Smooth muscle cell of the brain vasculature (primary cell): ENCODE measurements around the gene UBA7.
A peak's percentile ranks its signal among the peaks of the same experiment; 100 is the strongest.
"Not testable (repeated sequence)": the region's sequence is repeated elsewhere in the genome, so short reads cannot be mapped to it uniquely, and the experiment has no call there.

ENCODE experiments used
- DNase-seq: peaks from one replicate; pipeline ENCODE4 v3.0.0-alpha.2; 2012; ENCODE audit warnings: low read depth, low spot score

UBA7 gene

GRCh38 chr3:49813497-49814174 lies at the start of gene UBA7:
TSS of gene UBA7 (minus strand) at chr3:49813953. CDS start at chr3:49813787, 166 bp downstream.
- DNase-seq, result no peak

GRCh38 chr3:49859576-49860305 lies 46.0 kb upstream of the UBA7 start:
- no peak for DNase-seq

DNA sequence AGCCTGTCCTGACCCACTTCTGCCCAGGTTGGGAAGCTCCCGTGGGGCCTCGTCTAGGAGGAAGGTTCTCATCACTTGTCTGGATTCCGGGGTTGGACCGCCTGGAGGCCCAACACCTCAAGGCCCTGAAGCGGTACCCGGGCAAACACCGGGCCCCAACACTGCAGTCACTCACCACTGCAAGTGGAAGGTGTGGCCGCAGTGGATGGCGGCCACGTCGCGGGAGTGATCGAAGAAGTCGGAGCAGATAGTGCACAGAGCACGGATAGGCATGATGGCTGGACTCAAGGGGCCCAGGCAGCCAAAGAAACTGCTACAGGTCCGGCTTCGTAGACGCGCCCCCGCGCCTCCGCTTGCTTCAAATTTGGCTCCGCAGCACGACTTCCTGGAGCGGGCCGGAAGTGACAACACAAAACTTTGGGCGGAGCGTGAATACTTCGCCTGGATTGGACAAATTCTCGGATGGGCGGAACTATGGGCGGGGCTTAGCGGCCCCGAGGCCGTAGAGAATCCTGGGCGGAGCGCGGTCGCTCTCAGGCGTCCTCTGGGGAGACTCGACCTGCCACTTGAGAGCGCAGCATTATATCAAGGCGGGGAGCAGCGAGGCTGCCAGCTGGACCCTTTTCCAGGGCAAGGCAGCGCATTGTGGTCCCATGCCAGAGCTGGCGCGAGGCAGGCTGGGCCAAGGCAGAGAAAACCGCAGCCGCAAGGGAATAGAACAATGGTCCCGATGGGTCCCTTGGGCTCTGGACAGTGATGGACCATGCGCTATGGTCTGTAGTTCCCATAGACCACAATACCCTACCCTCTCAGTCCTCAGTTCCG lies 42.6 kb upstream of the UBA7 start, which contains the start of gene TRAIP:
Gene TRAIP, minus strand, starts transcription at position 384 of the 825 bp plus-strand sequence. Its CDS starts 111 bp downstream, at position 273.
- peak; percentile 78 for DNase-seq

- DNase-seq, result no peak
Measured at GRCh38 chr3:49855662-49856061, 41.9 kb upstream of the UBA7 start.

GRCh38 chr3:49845694-49846093 lies 31.9 kb upstream of the UBA7 start:
- no peak for DNase-seq

- no peak for DNase-seq
Measured at GRCh38 chr3:49844464-49845183, 30.9 kb upstream of the UBA7 start.

DNA sequence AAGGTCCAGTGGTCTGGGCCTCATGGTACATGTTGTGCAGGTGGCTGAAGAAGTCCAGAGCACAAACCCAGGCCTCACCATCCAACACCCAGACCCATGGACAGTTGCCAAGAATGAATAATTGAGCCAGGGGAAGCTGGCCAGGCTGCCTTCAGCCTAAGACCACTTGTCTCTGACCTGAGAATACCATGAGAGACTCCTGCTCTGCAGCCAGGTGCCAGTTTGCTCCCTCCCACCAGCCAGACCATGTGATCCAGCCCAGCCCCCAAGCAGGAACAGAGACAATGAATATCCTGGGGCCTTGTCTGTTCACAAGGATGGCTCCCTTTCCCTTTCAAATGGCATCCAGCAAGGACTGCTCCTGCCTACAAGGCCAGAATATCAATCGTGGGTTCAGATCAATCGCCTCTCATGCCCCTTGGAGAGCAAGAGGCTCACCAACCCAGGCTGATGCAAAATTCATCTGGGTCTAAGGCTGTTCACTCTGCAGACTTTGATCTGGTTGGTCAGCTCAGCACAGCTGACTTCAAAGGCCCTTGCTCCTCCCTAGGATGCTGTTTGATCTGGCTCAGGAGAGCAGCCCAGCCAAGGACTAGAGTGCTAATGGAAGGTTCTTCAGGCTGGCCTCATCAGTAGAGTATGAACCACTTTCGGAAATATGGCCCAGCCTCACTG lies 29.2 kb upstream of the UBA7 start:
- no peak for DNase-seq

DNA sequence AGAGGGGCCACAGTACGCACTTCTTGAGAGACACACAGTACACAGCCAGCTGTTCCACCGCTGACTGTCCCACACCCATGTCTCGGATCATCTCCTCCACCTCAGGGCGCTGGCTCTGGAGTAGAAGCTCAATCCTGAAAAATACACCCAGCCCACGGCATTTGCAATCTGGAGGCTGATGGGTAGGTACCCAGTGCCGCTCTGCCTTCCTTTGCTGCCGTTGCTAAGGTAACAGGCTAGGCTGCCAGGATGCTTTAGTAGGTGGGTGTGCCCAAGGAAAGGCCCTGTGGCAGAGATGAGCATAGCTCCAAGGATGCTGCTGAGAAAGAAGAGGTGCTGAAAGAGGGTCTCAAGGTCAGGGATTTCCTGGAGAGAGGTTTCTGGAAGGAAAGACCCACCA lies 28.1 kb upstream of the UBA7 start:
- no peak for DNase-seq

GRCh38 chr3:49841126-49841696 lies 27.5 kb upstream of the UBA7 start:
- no peak for DNase-seq

DNA sequence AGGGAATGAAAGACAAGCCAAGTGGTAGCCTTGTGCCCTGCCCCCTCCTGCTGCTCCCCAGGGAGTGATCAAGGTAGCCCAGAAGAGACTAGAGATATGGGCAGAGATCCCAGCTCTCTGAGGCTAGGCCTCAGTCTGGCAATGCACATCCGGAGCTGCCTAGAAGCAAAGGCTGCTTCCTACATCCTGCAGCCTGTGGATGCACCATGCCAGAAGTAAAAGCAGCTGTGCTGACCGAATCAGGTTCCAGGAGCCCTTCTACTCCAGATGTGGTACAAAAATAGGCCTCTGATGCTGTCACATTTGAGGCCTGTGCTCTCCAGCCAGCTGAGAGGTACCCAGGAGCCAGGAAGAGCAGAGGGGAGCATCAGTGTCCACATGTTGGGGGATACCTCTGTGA lies 26.6 kb upstream of the UBA7 start:
- no peak for DNase-seq

DNA sequence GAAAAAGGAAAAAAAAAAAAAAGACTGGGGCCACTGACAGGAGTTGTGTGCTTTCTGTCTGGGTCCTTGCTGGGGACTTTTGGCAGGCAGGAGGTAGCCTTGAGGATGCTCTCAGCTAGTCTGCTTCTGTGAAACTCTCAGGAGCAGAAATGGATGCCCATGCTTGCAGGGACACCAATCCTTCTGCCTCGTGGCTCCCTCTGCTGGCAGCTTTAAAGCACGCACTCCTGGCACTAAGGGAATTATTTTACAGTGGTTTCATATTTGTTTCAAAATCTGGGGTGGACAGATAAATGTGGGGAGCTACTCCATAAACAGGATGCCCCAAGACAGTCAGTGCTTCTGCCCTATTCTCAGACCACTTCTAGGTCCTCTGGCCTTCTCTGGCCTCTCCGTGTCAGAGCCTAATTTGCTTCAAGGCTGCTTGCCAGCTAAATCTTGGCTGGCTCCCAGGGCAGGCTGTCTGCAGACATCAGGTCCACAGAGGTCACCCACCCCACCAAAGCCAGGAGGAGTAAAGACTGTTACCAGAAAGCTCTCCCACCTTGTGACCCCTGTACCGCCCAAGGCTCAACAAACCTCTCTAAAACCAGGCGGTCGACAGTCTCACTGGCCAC lies 25.5 kb upstream of the UBA7 start:
- peak; percentile 72 for DNase-seq

GRCh38 chr3:49831341-49831740 lies 17.6 kb upstream of the UBA7 start:
- DNase-seq, result no peak

DNA sequence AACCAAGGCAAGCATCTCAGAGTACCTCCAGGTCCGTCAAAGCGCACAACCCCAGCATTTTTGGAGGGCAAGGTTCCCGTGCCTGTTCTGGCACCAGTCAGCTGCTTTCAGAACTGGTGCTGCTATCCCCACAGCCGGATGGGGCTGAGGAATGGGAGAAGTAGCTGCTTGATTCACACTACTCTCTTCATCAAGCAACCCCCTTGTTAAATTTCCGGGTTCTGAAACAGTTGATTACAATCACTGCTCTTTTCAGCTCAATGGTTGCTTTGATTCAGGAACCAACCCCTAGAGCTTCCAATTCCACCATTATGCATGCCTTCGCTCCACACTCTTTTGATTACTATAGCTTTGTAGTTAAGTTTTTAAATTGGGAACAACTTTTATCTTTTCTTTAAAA lies 12.3 kb upstream of the UBA7 start:
- DNase-seq, result no peak

DNA sequence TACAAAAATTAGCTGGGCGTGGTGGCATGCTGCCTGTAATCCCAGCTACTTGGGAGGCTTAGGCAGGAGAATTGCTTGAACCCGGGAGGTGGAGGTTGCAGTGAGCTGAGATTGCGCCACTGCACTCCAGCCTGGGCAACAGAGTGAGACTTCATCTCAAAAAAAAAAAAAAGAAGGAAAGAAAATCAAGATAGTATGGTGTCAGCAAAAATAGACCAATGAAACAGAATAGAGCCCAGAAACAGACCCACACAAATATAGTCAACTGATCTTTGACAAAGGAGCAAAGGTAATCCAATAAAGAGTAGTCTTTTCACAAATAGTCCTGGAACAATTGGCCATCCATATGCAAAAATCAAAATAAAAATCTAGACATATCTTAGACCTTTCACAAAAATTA lies 9.4 kb upstream of the UBA7 start:
- not testable (repeated sequence) for DNase-seq

DNA sequence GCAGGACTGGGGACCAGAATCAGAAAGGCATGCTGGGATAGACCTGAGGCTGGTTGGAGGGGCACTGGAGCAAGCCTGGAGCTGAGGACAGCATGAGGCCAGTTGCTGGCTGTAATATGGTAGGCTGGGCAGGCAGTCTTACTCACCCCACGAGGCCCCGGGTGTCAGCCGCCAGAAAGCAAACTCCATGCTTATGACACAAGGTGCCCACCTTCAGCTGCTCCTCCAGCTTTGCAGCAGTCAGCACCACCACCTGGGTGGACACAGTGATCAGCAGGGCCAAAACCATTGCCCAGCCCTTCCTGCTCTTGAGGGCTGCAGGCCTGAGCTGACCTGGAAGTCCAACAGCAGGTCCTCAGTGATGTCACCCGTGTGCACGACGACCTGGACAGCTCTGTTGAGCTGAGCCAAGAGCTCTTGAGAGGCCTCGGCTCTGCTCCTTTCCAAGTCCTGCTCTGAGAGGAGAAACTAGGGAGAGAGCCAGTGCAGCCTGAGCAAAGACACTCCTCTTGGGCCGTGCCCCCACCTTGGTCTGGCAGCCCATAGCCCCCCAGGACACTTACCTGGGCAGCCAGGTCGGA lies 747 bp downstream of the UBA7 start:
- no peak for DNase-seq

DNA sequence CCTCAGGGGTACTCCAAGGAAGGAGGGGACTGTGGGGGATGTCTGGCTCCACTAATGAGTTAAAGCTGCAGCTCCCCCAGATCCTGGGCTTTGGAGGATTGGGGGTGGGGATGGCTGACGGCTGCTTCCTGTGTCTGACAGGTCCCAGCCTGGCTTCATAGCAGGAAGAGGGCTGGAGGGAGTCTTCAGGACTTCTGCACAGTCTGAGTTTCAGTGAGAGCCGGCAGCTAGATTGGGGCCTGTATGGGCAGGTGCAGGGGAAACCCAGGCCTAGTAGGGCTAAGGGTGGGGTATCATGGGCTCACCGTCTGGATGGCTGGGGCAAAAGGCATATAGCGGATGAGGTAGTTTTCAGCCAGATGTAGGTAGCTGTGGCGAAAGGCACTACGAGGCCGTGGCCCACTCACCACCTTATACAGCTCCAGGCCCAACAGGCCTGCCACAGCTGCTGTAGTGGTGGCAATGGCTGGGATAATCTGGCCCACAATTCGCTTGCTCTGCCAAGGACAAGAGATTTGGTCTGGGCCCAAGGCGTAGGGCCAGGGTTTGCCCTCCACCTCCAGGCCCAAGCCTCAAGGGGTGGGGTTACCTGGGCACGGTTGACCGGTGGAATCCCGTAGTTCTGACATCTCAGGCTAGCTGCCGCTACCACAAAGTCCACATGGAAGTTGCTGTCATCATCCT lies 6.2 kb downstream of the UBA7 start:
- DNase-seq, result no peak

GRCh38 chr3:49806850-49807249 lies 6.9 kb downstream of the UBA7 start:
- DNase-seq, result no peak

GRCh38 chr3:49805897-49806701 lies 7.7 kb downstream of the UBA7 start:
- no peak for DNase-seq
